ENCODE results near the gene PRKAR2B.

- no peak for TF ChIP-seq POLR2A (IDR thresholded peaks at IDR 0.05)
- TF ChIP-seq CTCF (IDR thresholded peaks at IDR 0.05), result no peak
These were observed 18.3 kb upstream of the PRKAR2B start for GRCh38 chr7:107026166-107026565.

Measured in uterus (tissue), 2 donors.